GM19395 (cell line): Measurements from ENCODE around the gene PPP6R2.

ENCODE experiments used
- ATAC-seq: cut with Tn5 transposase; IDR thresholded peaks from one replicate; pipeline ENCODE4 v1.9.1; 2021; ENCODE audit warnings: mild to moderate bottlenecking, moderate library complexity; ENCODE audit not compliant: unreplicated experiment

The PPP6R2 gene

GRCh38 chr22:50482107-50483074 lies 139.3 kb downstream of the PPP6R2 start:
- no peak for ATAC-seq

- ATAC-seq = no peak
Measured at GRCh38 chr22:50483106-50483505, 140.0 kb downstream of the PPP6R2 start.

GRCh38 chr22:50483556-50483955 lies 140.4 kb downstream of the PPP6R2 start:
- ATAC-seq = no peak

- no peak for ATAC-seq
Measured at GRCh38 chr22:50483977-50484853, 141.1 kb downstream of the PPP6R2 start.

GRCh38 chr22:50485221-50486131 lies 142.3 kb downstream of the PPP6R2 start:
- no peak for ATAC-seq

GRCh38 chr22:50486561-50487289 lies 143.6 kb downstream of the PPP6R2 start, which contains the start of gene MIOX:
Gene MIOX (plus strand): TSS chr22:50486859. CDS start chr22:50486898, 39 bp downstream.
- ATAC-seq = no peak

GRCh38 chr22:50487290-50488005 lies 144.3 kb downstream of the PPP6R2 start:
- ATAC-seq = no peak

- ATAC-seq = no peak
Measured at GRCh38 chr22:50488006-50488677, 145.0 kb downstream of the PPP6R2 start.

- no peak for ATAC-seq
Measured at GRCh38 chr22:50488886-50489285, 145.8 kb downstream of the PPP6R2 start.

GRCh38 chr22:50489363-50490243 lies 146.5 kb downstream of the PPP6R2 start:
- ATAC-seq = no peak

- ATAC-seq = no peak
Measured at GRCh38 chr22:50490531-50491308, 147.6 kb downstream of the PPP6R2 start.
